ENCODE data around the gene BACH2.

Gene BACH2

GRCh38 chr6:90107771-90108282, 188.8 kb downstream of the BACH2 start:
- TF ChIP-seq CTCF (IDR thresholded peaks at IDR 0.05; ENCODE audit: low read depth, low read length, missing control alignments) = no peak
- DNase-seq (ENCODE audit: low read depth) = peak; percentile 39
- no peak overlapping the region for H3K4me3 ChIP-seq (ENCODE audit: low read depth, low read length)

GRCh38 chr6:90107371-90107770, 189.3 kb downstream of the BACH2 start:
- no peak for DNase-seq (ENCODE audit: low read depth)
- no peak for TF ChIP-seq CTCF (IDR thresholded peaks at IDR 0.05; ENCODE audit: low read depth, low read length, missing control alignments)
- no peak overlapping the region for H3K4me3 ChIP-seq (ENCODE audit: low read depth, low read length)

GRCh38 chr6:90106449-90106848, 190.2 kb downstream of the BACH2 start:
- TF ChIP-seq CTCF (IDR thresholded peaks at IDR 0.05; ENCODE audit: low read depth, low read length, missing control alignments) = no peak
- DNase-seq (ENCODE audit: low read depth) = no peak
- no peak overlapping the region for H3K4me3 ChIP-seq (ENCODE audit: low read depth, low read length)

- H3K4me3 ChIP-seq (ENCODE audit: low read depth, low read length) = no peak overlapping the region
- no peak for DNase-seq (ENCODE audit: low read depth)
- TF ChIP-seq CTCF (IDR thresholded peaks at IDR 0.05; ENCODE audit: low read depth, low read length, missing control alignments) = no peak
Measured at GRCh38 chr6:90105506-90106170, 191.0 kb downstream of the BACH2 start.

GRCh38 chr6:90103056-90103800, 193.4 kb downstream of the BACH2 start:
- peak; percentile 53 for DNase-seq (ENCODE audit: low read depth)
- no peak overlapping the region for H3K4me3 ChIP-seq (ENCODE audit: low read depth, low read length)
- TF ChIP-seq CTCF (IDR thresholded peaks at IDR 0.05; ENCODE audit: low read depth, low read length, missing control alignments) = no peak

- DNase-seq (ENCODE audit: low read depth) = no peak
- no peak for TF ChIP-seq CTCF (IDR thresholded peaks at IDR 0.05; ENCODE audit: low read depth, low read length, missing control alignments)
- no peak overlapping the region for H3K4me3 ChIP-seq (ENCODE audit: low read depth, low read length)
Measured at GRCh38 chr6:90101403-90101802, 195.2 kb downstream of the BACH2 start.
